Breast epithelium (tissue), 3 donors: ENCODE data around the gene DYSF.

ENCODE experiments used
- POLR2A ChIP-seq: fragments of 450-650 bp; IDR thresholded peaks from one replicate; pipeline ENCODE4 v1.6.1; 2016; ENCODE audit warnings: antibody characterized with exemption, mild to moderate bottlenecking, moderate library complexity
- POLR2AphosphoS5 ChIP-seq, 3 donors: sonication (generic); formaldehyde crosslinking; IDR thresholded peaks; one replicate each; pipeline ENCODE4 v1.6.1; 2017; ENCODE audit warnings: antibody characterized with exemption in 3 of 3
- TF ChIP-seq, protein P1 (sequence below), 3 donors: fragments of 450-650 bp; IDR thresholded peaks; one replicate each; pipeline ENCODE4 v1.5.1; 2016 to 2017; ENCODE audit warnings: antibody characterized with exemption in 3 of 3, mild to moderate bottlenecking in 3 of 3, moderate library complexity in 3 of 3

DNA sequence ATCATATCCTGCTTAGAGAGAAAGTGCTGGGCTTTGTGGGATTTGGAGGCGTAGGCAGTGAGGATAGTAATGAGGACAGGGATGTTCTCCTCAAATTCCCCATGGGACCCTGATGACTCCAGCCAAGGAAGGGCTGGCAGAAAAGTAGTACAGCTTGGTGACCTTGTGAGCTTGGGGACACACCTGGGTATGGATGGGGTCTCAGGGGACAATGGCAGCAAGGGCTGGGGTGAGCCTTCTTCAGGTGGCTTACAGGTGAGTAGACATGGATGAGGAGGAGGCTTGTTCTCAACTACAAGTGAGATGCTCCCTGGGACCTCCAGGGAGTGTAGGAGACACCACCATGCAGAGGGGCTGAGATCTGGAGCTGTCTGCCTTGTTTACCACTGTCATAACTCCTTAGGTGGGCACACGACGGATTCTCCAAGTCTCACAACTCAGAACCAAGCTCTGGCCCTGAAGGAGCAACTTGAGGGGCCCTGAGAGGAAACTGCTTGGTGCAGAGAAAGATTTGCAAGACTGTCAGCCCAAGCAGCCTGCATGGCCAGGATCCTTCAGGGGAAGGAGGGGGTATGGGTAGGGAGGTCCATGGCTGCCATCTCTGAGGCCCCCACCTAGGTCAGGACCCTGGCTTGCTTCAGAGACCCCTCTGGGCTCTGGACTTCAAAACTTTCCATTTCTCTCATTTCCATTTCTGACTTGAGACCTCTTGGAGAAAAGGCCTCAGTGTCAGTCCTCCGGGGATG is 262.8 kb downstream of the DYSF start:
- TF ChIP-seq POLR2A, result no peak
- TF ChIP-seq, protein P1, sequence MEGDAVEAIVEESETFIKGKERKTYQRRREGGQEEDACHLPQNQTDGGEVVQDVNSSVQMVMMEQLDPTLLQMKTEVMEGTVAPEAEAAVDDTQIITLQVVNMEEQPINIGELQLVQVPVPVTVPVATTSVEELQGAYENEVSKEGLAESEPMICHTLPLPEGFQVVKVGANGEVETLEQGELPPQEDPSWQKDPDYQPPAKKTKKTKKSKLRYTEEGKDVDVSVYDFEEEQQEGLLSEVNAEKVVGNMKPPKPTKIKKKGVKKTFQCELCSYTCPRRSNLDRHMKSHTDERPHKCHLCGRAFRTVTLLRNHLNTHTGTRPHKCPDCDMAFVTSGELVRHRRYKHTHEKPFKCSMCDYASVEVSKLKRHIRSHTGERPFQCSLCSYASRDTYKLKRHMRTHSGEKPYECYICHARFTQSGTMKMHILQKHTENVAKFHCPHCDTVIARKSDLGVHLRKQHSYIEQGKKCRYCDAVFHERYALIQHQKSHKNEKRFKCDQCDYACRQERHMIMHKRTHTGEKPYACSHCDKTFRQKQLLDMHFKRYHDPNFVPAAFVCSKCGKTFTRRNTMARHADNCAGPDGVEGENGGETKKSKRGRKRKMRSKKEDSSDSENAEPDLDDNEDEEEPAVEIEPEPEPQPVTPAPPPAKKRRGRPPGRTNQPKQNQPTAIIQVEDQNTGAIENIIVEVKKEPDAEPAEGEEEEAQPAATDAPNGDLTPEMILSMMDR (IDR thresholded peaks at IDR 0.05), result no peak
- no peak for TF ChIP-seq POLR2AphosphoS5 (IDR thresholded peaks at IDR 0.05)
